Fibroblast of upper back skin (primary cell): Measurements from ENCODE around the gene IL13RA1.
"Not testable (repeated sequence)": the region's sequence is repeated elsewhere in the genome, so short reads cannot be mapped to it uniquely, and the experiment has no call there.

Experiments
- DNase-seq: peaks from one replicate; pipeline ENCODE4 v3.0.0-alpha.2; 2013

Gene IL13RA1

GRCh38 chrX:118726887-118727685, at the start of gene IL13RA1:
TSS of gene IL13RA1 (plus strand) at chrX:118727606. CDS start at chrX:118727639, 33 bp downstream.
- peak; percentile 82 for DNase-seq

- DNase-seq: no peak
These were observed 48.1 kb upstream of the IL13RA1 start for GRCh38 chrX:118679290-118679689.

- DNase-seq: no peak
These were observed 45.0 kb upstream of the IL13RA1 start for GRCh38 chrX:118682258-118683014.

GRCh38 chrX:118685393-118685792, 42.0 kb upstream of the IL13RA1 start:
- no peak for DNase-seq

- no peak for DNase-seq
These were observed 38.5 kb upstream of the IL13RA1 start for GRCh38 chrX:118688935-118689334.

- no peak for DNase-seq
These were observed 33.6 kb upstream of the IL13RA1 start for GRCh38 chrX:118693843-118694242.

- peak; percentile 23 for DNase-seq
These were observed 32.8 kb upstream of the IL13RA1 start for GRCh38 chrX:118694638-118695037.

- peak; percentile 8 for DNase-seq
These were observed 28.8 kb upstream of the IL13RA1 start for GRCh38 chrX:118698516-118699170.

- DNase-seq: no peak
These were observed 24.7 kb upstream of the IL13RA1 start for GRCh38 chrX:118702741-118703140.

- DNase-seq: no peak
These were observed 20.7 kb upstream of the IL13RA1 start for GRCh38 chrX:118706681-118707080.

GRCh38 chrX:118714521-118714920, 12.9 kb upstream of the IL13RA1 start:
- DNase-seq: no peak

GRCh38 chrX:118715917-118716316, 11.5 kb upstream of the IL13RA1 start:
- not testable (repeated sequence) for DNase-seq

- not testable (repeated sequence) for DNase-seq
These were observed 10.6 kb upstream of the IL13RA1 start for GRCh38 chrX:118716833-118717232.

GRCh38 chrX:118717678-118718391, 9.6 kb upstream of the IL13RA1 start:
- DNase-seq: no peak

GRCh38 chrX:118718737-118719136, 8.7 kb upstream of the IL13RA1 start:
- DNase-seq: no peak

GRCh38 chrX:118720058-118720707, 7.2 kb upstream of the IL13RA1 start:
- no peak for DNase-seq

- no peak for DNase-seq
These were observed 4.0 kb upstream of the IL13RA1 start for GRCh38 chrX:118723376-118723775.

- no peak for DNase-seq
These were observed 3.0 kb upstream of the IL13RA1 start for GRCh38 chrX:118724365-118724764.

GRCh38 chrX:118724775-118725174, 2.6 kb upstream of the IL13RA1 start:
- DNase-seq: peak; percentile 18

GRCh38 chrX:118726396-118726795, 1.0 kb upstream of the IL13RA1 start:
- no peak for DNase-seq

- no peak for DNase-seq
These were observed 407 bp downstream of the IL13RA1 start for GRCh38 chrX:118727686-118728339.
